Measurements from ENCODE around the gene KLHL18.
"Not testable (repeated sequence)": the region's sequence is repeated elsewhere in the genome, so short reads cannot be mapped to it uniquely, and the experiment has no call there.

KLHL18 gene

GRCh38 chr3:47282424-47283192 is at the start of gene KLHL18, which contains the start of gene KIF9:
KLHL18 (plus strand) TSS chr3:47282944; CDS start chr3:47282966, 22 bp downstream.
KIF9 (minus strand) TSS chr3:47282799; CDS start chr3:47277374, 5,425 bp downstream.
- peak; percentile 99 for DNase-seq

DNA sequence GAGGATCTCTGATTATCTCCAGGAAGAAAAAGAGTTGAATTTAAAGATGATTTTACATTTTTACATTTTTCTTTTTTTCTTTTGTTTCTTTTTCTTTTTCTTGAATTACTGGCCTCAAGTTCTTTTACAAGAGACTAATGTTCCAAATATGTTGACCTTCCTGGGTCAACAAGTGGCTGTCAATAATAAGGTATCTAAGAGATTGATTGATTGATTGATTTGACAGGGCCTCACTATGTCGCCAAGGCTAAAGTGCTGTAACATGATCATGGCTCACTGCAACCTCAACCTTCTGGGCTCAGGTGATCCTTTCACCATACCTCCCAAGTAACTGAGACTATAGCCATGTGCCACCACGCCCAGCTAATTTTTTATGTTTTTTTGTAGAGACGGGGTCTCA is 44.7 kb upstream of the KLHL18 start:
- DNase-seq, result peak; percentile 12

- peak; percentile 53 for DNase-seq
Observed at GRCh38 chr3:47239929-47240328, 42.8 kb upstream of the KLHL18 start.

GRCh38 chr3:47243419-47244147 is 39.2 kb upstream of the KLHL18 start:
- DNase-seq, result peak; percentile 13

DNA sequence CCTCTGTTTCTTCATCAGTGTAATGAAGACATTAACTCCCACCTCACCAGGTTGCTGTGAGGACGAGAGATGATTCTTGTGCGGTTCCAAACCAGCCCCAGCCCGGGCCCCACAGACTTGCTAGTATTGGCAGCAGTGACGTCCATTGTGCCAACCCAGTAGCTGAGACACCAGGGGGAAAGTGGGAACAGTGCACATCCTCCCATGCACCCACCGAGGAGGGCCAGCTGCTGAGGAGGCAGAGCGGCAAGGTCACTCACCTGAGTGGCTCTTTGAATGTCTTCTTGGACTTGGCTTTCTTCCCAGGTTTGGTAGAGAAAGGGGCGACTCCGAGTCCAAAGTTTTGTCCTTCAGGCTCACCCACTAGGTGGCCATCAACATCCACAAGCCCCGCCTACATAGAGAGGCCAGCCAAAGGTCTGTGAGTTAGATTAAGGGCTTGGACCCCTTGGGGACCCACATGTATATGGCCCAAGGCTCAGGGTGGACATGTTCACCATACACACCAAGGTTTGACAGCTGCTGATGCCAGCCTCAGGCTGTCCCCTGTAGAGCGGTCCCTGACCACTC is 38.1 kb upstream of the KLHL18 start:
- peak; percentile 39 for DNase-seq

DNA sequence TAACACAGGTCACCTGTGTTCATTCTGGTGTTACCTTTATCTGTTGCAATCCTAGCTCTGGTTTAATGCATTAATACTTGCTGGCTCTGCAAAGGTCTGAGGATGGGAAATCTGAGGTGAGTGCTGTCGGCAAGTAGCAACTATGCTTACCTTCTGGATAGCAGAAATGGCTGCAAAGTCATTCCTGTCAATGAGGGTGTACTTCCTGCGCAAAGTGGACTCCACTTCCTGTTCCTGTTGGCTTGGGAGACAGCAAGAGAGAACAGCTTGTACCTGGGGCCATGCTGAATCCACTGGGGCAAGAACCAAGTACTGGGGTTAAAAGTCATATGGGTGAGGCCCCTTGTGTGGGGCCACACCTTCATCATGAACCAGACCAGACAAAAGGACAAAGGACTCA is 37.5 kb upstream of the KLHL18 start:
- peak; percentile 10 for DNase-seq

DNA sequence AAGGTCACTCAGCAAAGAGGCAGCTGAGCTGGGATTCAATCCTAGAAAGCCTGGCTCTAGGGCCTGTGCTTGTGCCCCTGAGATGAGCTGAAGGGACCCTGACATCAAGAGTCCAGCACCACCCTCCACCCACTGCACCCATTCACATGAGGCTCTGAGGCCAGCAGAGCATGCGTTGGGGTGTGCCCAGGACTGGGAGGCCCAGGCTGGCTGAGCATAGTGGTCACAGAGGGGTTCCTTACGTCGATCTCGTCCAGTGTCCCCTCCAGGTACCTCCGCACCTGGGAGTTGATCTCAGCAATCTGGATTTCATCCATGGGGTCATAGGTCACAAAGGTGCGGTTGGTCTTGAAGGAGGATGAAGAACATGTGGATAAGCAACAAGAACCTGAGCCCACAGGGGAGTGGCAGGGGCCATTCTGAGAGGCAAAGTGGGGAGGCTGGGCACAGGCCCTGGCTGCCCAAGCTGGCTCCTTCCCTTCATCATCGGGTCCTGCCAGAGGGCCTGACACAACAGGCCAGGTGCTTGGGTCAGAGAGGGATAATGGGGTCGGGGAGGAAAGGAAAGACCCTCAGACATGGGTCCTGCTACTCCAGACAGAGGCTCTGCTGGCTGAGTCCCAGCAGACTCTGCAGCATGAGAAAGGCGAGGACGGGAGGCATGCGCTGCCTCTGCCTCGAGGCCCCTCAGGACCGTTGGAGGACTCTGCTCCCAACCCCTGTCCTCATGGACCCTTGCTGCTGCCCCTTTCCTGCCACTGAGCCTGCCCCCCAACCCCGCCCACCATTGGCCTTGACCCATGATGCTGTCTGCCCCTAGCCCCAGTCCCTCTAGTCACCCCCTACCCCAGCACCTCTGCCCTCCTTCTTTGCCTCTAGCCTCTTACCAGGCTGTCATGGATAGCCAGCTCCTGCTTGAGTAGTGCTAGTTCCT is 35.3 kb upstream of the KLHL18 start:
- DNase-seq, result peak; percentile 56

- no peak for DNase-seq
Observed at GRCh38 chr3:47250309-47251060, 32.3 kb upstream of the KLHL18 start.

- not testable (repeated sequence) for DNase-seq
Observed at GRCh38 chr3:47251085-47251484, 31.7 kb upstream of the KLHL18 start.

DNA sequence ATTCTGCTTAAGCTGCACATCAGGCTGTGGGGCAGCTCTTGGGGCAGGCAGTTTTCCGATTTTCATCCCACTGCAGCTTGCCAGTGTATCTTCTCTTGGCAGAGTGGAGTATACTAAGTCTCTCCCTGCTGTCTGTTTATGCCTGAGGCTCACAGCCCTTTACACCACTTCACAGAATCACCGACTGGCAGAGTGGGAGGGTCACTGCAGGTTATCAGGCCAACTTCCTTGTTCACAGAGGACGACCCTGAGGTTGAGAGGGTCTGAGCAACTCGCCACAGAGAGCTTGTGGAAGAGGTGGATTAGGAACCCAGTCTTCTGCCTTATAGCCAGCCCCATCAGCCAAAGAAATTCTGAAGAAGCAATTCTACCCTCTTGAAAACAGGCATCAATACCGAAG is 31.1 kb upstream of the KLHL18 start:
- no peak for DNase-seq

- DNase-seq, result not testable (repeated sequence)
Observed at GRCh38 chr3:47256331-47256730, 26.4 kb upstream of the KLHL18 start.

DNA sequence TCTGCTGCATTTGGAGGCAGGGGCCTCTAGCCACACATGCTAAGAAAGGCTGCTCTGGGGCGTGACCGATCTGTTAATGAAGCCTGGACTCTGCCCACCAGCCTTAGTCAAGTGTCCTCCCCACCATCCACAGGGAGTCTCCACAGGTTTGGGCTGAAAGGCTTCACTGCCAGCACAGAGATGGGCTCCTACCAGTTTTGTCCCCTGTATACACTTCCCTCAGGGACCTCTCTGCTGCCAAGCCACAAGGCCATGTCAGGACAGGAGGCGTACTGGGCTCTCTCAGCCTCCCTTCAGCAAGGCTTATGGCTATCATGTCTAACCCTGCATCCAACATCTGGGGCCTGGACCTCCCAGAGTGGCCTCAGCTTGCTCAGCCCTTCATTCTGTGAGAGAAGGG is 23.6 kb upstream of the KLHL18 start:
- DNase-seq, result no peak

DNA sequence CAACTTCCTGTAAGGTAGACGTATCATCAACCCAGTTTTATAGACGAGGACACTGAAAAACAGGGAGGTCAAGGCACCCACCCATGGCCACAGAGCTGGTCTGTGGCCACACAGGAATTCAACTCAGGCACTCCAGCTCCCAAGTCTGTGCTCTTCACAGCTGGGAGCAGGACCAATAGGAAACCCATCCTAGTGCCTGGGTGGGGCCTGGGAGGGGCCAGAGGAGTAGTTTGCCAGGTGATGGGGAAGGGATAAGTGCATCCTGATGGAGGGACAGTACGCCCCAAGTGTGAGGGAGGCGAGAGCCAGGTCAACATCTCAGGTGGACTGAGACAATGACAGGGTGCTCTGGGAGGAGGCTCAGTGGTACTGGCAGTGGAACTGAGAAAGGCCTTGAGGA is 22.1 kb upstream of the KLHL18 start:
- no peak for DNase-seq

DNA sequence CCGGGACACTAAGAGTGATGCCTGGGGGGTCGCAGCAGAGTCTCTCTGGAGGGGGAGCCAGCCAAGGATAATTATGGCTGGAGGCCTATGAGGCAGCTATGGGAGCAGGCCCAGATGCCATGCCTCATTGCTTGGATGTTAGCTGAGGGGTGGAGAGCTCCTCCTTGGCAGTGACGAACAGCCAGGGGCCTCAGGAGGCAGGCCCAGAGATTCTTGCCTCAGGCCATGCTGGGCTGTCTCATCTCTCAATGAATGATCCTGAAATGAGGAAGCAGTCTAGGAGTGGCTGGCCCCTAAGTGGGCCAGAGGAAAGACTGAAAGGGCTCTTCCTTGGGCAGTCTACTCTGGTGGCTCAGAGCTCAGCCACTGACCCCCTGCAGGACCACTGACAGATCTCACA is 21.4 kb upstream of the KLHL18 start:
- no peak for DNase-seq

DNA sequence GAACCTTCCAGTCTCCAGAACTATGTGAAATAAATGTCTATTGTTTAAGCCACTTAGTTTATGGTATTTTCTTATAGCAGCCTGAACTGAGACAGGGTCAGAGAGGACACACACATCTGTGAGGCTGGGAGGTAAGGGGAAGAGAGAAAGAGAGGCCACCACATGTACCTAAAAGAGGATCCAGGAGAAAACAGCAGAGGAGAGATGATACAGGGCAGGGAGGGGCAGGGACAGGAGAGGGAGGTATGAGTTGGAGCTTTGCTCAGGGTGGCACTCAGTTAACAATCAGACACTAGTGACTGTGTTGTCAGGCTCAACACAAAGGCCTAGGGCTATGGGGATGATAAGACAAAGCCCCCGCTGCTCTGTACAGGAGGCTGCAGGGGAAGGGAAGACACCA is 17.7 kb upstream of the KLHL18 start:
- DNase-seq, result peak; percentile 27

DNA sequence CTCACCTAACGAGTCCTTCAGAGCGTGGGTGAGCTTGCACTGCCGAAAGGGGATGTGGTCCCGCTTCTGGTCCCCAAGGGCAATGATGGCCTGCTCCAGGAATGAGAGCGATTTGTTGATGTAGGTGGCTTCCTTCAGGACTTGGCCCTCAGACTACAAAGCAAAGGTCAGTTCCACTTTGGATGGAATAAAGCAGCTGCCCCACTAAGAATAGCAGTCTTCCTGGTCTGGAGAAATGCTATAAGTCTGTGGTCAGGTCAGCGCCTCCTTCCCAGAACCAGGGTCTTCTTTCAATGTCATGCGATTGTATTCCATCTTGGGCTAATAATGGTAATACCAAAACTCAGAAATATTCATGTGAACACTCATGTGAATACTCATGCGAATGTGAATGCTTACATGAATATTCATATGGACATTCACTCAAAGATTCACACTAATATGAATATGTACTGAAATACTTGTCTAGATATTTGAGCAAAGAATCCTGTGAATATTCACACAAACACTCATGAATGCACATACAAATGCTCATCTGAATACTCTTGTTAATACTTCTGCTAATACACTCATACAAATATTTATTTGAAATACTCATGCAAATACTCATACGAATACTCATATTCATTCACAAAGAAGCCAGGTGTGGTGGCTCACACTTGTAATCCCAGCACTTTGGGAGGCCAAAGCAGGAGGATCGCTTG is 16.9 kb upstream of the KLHL18 start:
- peak; percentile 34 for DNase-seq

- peak; percentile 78 for DNase-seq
Observed at GRCh38 chr3:47266709-47267489, 15.8 kb upstream of the KLHL18 start.

GRCh38 chr3:47267490-47267824 is 15.3 kb upstream of the KLHL18 start:
- DNase-seq, result no peak

- DNase-seq, result peak; percentile 17
Observed at GRCh38 chr3:47270526-47270925, 12.2 kb upstream of the KLHL18 start.

DNA sequence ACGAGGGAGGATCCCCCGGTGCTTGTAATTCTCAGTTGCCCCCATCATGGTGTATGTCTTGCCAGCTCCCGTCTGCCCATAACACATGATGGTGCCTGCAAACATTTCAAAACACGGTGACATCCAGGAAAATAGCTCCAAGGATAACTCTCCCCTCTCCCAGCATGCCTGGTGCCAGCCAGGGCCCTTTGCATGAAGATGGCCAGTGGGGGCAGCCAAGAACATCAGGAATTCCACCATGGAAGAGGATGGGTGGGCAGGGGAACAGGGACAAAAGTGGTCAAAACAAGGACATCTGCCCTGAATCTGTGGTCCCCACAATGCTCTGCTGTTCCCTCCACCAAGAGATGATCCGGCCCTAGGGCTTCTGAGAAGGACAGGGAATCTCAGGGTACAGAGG is 9.2 kb upstream of the KLHL18 start:
- peak; percentile 36 for DNase-seq

DNA sequence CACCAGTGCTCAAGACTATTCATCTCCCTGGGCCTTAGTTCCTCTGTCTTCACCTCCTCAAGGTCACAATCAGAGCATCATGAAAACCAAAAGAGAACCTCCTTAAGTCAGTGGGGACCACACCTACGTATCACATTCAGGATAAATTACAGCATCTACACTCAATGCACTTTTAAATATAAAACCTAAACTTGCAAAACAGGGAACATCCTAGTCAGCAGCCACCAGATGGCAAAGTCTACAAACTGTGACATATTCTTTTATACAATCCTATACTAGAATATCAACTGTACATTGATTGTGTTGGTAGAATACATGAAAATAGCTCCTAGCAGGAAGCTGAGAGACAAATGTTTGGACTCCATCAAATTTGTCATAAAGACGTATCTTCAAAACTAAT is 8.1 kb upstream of the KLHL18 start:
- no peak for DNase-seq
